Mesenteric fat pad (tissue), 1 donor: Measurements from ENCODE around the gene EIF3F. TPM values are rescaled to one million over a fixed set of nuclear protein-coding genes. Genes with fewer than 3 reads are reported as not detected.

Source experiments
- DNase-seq: peaks from one replicate; pipeline ENCODE4 v3.0.0-alpha.2; 2020; ENCODE audit warnings: low spot score
- long read RNA-seq: library from polyadenylated mRNA; unstranded; transcript quantifications from one replicate; pipeline ENCODE4 v2.0.0, GENCODE V29; 2020
- total RNA-seq: library from RNA; stranded (reverse); fragmentation: NEBNext Ultra II Directional; extraction: Animal tissue kit (Norgen Biotek cat#: 25700); gene quantifications from one replicate; pipeline ENCODE4 v1.2.1, GENCODE V29; 2021
- donor health status: DM: yes; HTN: yes; CAD: no.

EIF3F gene, protein sequence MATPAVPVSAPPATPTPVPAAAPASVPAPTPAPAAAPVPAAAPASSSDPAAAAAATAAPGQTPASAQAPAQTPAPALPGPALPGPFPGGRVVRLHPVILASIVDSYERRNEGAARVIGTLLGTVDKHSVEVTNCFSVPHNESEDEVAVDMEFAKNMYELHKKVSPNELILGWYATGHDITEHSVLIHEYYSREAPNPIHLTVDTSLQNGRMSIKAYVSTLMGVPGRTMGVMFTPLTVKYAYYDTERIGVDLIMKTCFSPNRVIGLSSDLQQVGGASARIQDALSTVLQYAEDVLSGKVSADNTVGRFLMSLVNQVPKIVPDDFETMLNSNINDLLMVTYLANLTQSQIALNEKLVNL
- 144 TPM for total RNA-seq
- long read RNA-seq, transcript EIF3F-201 (8 exons, 1,254 nt) = major isoform, 538 of 556 reads
- long read RNA-seq, partial matches to known transcripts = 5 of 556 reads
- long read RNA-seq, other reads (novel, unspliced or antisense) = 13 of 556 reads

DNA sequence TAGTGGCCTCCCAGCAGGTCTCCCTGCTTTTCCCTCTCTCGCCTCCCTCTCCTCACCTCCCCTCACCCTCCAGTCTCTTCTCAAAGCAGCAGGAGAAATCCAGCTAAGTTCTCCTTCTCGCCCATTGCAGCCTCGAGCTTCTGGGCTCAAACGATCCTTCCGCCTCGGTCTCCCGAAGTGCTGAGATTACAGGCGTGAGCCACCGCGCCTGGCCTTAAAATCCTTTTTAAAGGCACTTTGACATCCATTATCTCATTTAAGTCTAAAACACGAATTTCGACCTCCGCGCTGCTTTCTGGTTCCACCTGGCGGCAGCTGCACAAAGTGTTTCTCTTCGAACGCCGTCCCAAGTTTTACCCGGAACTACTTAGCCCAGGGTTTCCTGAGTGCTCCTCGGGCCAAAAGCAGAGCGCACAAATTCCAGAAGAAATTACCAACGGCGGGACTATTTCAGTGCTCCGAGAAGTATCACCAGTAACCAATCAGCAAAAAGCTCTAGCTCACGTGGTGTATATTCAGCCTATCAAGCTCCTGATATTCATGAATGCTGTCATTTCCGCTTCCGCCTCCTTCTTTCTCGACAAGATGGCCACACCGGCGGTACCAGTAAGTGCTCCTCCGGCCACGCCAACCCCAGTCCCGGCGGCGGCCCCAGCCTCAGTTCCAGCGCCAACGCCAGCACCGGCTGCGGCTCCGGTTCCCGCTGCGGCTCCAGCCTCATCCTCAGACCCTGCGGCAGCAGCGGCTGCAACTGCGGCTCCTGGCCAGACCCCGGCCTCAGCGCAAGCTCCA is at the start of gene EIF3F:
EIF3F (plus strand) TSS at position 570 of the 792 bp plus-strand sequence; CDS start at position 586, 16 bp downstream.
- peak; percentile 93 for DNase-seq

DNA sequence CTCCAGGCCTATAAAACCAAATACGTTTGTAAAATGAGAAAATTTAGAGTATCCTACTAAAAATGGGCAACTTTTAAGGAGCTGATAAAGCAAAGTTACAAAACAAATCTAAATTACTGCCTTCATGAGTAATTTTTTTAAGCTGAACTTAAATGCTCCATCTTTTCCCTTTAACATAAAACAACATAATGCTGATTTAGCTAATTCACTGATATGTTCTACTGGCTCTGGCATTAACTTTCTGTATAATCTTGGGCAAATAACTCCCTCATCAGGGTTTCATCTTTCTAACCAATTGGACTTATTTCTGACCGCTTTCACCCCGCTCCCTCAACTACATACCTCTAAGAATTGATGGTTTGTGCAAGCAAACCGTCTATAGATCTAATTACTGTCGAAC is 46.0 kb upstream of the EIF3F start:
- DNase-seq = no peak

DNA sequence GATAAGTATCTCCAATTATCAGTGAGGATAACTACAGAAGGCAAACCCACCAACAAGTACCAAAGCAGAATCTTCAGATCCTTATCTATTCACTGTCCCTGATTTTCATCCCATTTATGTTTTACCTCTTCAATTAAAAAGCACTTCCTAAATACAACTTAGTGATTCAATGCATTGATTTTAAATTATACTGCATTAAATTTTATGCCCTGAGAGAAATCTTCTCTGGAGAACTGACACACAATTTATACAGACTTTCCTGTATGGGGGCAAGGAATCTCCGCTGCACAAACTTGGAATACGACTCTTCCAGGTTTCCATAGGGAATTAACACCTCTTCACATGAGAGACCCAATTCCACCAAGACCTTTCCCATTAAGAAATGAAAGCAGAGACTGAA is 45.5 kb upstream of the EIF3F start, which contains the start of gene OR10A3:
OR10A3 (minus strand) TSS at position 101 of the 400 bp plus-strand sequence. CDS start 2,188 bp downstream, outside the sequence.
- no peak for DNase-seq

DNA sequence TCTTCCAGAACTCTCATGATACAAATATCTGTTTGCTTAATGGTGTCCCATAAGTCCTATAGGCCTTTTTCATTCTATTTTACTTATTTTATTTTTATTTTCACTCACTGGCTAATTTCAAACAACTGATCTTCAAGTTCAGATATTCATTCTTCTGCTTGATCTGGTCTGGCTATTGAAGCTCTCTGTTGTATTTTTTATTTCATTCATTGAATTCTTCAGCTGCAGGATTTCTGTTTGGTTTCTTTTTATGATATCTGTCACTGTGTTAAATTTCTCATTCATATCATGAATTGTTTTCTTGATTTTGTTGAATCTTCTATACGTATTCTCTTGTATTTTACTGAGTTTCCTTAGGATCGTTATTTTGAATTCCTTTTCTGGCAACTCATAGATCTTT is 43.0 kb upstream of the EIF3F start:
- DNase-seq = no peak

DNA sequence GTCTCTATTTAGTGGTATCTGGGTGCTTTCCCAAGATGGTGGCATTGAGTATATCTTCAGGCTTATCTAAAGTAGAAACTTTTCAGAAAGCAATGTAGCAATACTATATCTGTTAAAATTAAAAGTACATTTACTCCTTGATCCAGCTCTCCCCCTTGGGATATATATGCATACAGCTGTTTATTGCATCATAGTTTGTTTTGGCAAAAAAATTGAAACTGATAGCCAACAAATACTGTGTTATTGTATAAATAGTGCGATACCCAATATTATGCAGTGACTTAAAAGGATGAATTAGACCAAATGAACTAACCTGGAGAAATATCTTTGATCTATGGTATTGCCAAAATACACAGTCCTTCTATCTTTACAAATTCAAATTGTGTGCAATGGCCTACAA is 37.2 kb upstream of the EIF3F start:
- no peak for DNase-seq

- DNase-seq = no peak
These were observed 31.9 kb upstream of the EIF3F start for GRCh38 chr11:7955191-7955590.

- DNase-seq = no peak
These were observed 22.9 kb upstream of the EIF3F start for GRCh38 chr11:7964261-7964660.

- no peak for DNase-seq
These were observed 22.3 kb upstream of the EIF3F start for GRCh38 chr11:7964873-7965272.

GRCh38 chr11:7965386-7965785 is 21.8 kb upstream of the EIF3F start, which contains the start of gene NLRP10:
TSS of gene NLRP10 (minus strand) at chr11:7965447. CDS start at chr11:7963495, 1,952 bp downstream.
- DNase-seq = no peak

DNA sequence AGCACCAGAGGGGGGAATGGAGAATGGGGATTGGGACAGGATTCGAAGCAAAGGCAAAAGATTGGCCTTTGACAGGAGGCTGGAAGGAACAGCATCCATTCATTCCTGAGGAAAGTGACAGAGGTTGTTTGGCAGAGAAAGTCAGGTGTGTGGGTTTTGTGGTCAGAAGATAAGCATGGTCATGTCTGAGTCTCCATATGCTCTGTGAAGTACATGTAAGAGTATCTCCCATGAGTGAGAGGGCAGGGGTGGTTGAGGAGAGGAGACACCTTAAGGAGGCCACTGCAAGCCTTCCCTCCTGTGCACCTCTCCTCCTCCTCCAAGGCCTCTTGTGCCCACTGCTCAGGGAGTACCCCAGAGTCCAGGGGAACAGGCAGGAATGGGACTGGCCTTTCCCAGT is 20.0 kb upstream of the EIF3F start:
- no peak for DNase-seq

DNA sequence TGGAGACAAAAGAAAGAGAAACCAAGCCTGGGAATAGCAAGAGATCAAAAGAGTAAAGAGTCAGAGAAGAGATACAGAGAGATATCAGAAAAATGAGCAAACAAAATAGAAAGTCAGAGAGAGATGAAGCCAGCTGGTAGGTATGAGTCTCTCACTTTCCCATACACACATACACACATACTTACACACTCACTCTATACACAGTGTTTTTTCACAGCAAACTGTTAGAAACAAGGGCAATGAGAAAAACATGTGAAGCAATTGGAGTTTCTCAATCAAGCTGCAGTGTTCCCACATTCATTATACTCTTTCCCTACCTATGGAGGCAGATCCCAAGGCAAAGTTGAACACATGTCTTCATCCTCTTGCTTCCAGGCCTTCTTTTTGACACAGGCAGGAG is 19.3 kb upstream of the EIF3F start:
- DNase-seq = no peak

- DNase-seq = no peak
These were observed 18.5 kb upstream of the EIF3F start for GRCh38 chr11:7968686-7969085.

- DNase-seq = no peak
These were observed 17.1 kb upstream of the EIF3F start for GRCh38 chr11:7969756-7970646.

DNA sequence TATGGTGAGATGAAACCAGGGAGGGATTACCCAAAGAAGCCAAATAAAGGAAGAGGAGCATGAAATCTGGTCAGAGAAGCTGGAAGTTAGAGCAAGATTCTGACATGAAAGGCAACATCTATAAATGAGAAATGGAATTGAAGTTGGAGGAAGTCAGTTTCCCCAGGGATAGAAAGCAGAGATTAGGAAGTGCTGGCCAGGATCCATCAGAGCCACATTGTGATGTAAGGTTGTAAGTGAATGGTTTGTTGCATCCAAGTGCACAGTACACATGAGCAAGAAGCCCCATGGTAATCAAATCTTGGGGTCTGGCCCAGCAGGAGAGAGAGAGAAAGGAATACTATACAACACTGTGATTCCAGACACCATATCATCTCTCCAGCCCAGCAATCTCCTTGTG is 15.3 kb upstream of the EIF3F start:
- no peak for DNase-seq

GRCh38 chr11:7973011-7973410 is 14.1 kb upstream of the EIF3F start:
- DNase-seq = no peak

- DNase-seq = no peak
These were observed 12.5 kb upstream of the EIF3F start for GRCh38 chr11:7974668-7975067.

DNA sequence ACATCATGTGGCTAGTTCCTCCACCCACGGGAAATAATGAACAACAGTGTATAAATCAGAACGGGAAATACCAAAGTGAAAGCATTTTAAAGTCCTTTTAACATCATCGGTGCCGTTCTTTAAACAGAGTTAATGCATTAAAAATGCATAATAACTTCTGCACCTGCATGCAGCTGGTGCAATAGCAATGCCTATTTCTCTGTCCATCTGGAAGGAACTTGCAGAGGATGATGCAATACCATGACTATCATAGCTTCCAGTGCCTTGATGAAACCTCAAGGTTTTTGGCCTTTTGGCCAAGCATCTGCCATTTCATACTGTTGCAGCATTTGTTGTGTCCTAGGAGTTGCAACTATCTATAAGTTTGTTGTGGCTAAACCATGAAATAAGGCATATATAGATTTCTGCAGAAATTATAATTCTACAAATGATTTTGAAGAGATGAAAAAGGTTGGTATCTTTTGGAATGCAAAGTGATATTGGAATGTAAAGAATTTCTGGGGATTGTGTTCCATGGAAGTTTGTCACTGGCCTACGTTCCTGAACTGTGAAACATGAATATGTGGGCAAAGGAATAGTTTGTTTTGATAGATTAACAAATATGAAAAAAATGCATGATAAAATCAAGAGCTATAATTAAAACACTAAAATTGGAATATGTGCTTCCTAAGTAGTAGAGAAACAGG is 9.8 kb upstream of the EIF3F start:
- DNase-seq = no peak

DNA sequence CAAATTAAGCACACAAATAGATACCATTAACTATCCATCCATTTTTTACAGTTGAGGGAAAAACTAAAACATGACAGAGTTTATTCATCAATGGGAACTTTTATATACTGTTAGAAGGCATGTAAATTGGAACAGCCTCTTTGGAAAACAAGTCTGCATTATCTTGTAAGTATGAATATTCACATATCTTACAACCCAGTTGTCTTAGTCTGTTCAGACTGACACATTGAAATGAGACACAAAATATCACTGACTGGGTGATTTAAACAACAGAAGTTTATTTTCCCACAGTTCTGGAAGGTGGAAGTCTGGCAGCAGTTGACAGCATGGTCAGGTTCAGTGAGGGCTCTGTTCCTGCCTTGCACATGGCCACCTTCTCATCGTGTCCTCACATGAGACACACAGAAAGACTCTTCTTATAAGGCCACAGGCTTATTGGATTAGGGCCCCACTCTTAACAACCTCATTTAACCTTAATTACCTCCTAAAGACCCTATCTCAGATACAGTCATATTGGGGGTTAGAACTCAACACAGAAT is 5.4 kb upstream of the EIF3F start:
- no peak for DNase-seq

GRCh38 chr11:7982582-7983119 is 4.5 kb upstream of the EIF3F start:
- no peak for DNase-seq
